Left ventricle myocardium inferior (tissue), 1 donor: ENCODE measurements around the gene CREB3L4. TPM values are rescaled to one million over a fixed set of nuclear protein-coding genes. Genes with fewer than 3 reads are reported as not detected.
A peak's percentile ranks its signal among the peaks of the same experiment; 100 is the strongest.

Source experiments
- DNase-seq: peaks from one replicate; pipeline ENCODE4 v3.0.0-alpha.2; 2020
- H3K27ac ChIP-seq: fragments of 200-600 bp; replicated peaks from 2 replicates; pipeline ENCODE4 v1.8.0; 2021
- H3K27me3 ChIP-seq: fragments of 200-600 bp; 2 replicates; pipeline ENCODE4 v1.8.0; 2021; ENCODE audit warnings: low read depth
- H3K36me3 ChIP-seq: fragments of 200-600 bp; 2 replicates; pipeline ENCODE4 v1.8.0; 2021
- H3K4me1 ChIP-seq: fragments of 200-600 bp; 2 replicates; pipeline ENCODE4 v1.8.0; 2021
- H3K4me3 ChIP-seq: fragments of 200-600 bp; 2 replicates; pipeline ENCODE4 v1.8.0; 2021; ENCODE audit warnings: mild to moderate bottlenecking, moderate library complexity
- H3K9me3 ChIP-seq: fragments of 200-600 bp; replicated peaks from 2 replicates; pipeline ENCODE4 v1.8.0; 2021
- CTCF ChIP-seq: fragments of 200-600 bp; IDR thresholded peaks from 2 replicates; pipeline ENCODE4 v1.8.0; 2021; ENCODE audit warnings: antibody characterized with exemption, mild to moderate bottlenecking, borderline replicate concordance
- intact Hi-C: fragments of 100-400 bp; cut with micrococcal nuclease; formaldehyde crosslinking; loops from one replicate; pipeline ENCODE4 v1.11.0; 2022
- long read RNA-seq: library from polyadenylated mRNA; unstranded; transcript quantifications from one replicate; pipeline ENCODE4 v2.0.0, GENCODE V29; 2021
- total RNA-seq: library from RNA; stranded (reverse); fragmentation: NEBNext Ultra II Directional; extraction: Animal tissue kit (Norgen Biotek cat#: 25700); gene quantifications from one replicate; pipeline ENCODE4 v1.2.1, GENCODE V29; 2021
- donor health status: DM: no; HTN: yes; CAD: no; lungs with severe emphysema.

The CREB3L4 gene, protein sequence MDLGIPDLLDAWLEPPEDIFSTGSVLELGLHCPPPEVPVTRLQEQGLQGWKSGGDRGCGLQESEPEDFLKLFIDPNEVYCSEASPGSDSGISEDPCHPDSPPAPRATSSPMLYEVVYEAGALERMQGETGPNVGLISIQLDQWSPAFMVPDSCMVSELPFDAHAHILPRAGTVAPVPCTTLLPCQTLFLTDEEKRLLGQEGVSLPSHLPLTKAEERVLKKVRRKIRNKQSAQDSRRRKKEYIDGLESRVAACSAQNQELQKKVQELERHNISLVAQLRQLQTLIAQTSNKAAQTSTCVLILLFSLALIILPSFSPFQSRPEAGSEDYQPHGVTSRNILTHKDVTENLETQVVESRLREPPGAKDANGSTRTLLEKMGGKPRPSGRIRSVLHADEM
- total RNA-seq: 4.8 TPM
- long read RNA-seq, partial matches to known transcripts: 0 of 6 reads
- long read RNA-seq, other reads (novel, unspliced or antisense): 5 of 6 reads

GRCh38 chr1:153967107-153967999 lies at the start of gene CREB3L4:
TSS of gene CREB3L4 (plus strand) at chr1:153967902. CDS start at chr1:153968526, 624 bp downstream.
- intact Hi-C loops: no loop called here
- peaks cover 51% of the 10 kb centered on the region for H3K4me1 ChIP-seq
- no peaks in the 10 kb centered on the region for H3K36me3 ChIP-seq
- no peaks in the 10 kb centered on the region for H3K9me3 ChIP-seq
- peak within 1 kb of the TSS; percentile 72 for H3K4me3 ChIP-seq
- peak within 1 kb of the TSS; percentile 96 for H3K27ac ChIP-seq
- peak; percentile 93 for DNase-seq
- peak; percentile 56 for TF ChIP-seq CTCF
- H3K27me3 ChIP-seq: no peaks in the 10 kb centered on the region

- Histone ChIP-seq H3K4me3 (peak overlapping the region; percentile 91), H3K9me3 (no peaks in the 10 kb centered on the region), H3K36me3 (peaks cover 13% of the 10 kb centered on the region), H3K27me3 (no peaks in the 10 kb centered on the region), H3K27ac (peak overlapping the region; percentile 93), H3K4me1 (peaks cover 73% of the 10 kb centered on the region)
- DNase-seq: no peak
- intact Hi-C loops: no loop called here
- TF ChIP-seq CTCF: no peak
Measured at GRCh38 chr1:153919876-153920852, 47.5 kb upstream of the CREB3L4 start.

DNA sequence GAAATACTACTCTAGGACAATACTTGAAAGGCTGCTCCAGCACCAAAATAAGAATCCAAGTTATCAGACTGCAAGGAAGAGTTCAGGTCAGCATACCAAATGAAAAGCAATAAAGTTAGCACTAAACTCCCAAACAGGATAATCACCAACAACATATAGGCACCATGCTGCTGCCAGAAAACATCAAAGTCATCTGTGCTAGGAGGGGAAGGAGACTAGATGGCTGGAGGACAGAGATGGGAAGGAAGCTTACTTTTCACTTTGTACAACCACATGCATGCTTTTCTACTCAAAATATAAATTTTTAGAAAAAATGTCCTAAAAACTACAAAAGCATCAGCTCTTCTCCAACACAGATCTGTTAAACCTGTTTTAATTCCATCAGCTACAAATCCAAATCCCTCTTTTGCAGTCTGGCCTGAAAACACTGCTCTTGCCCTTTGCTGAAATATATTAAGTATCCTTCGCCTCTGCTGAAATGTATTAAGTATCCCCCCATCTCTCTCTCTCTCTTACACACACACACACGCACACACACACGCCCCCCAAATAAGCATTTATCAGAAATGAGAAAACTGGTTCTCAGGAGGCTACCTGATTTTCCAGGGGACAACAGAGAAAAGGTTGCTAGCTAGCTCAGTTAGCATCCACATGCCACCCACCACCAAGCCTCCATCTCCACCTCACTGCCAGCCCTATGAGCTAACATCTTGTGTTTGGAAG lies 46.5 kb upstream of the CREB3L4 start:
- H3K4me1 ChIP-seq: peaks cover 68% of the 10 kb centered on the region
- no peak for TF ChIP-seq CTCF
- no peak for DNase-seq
- H3K27me3 ChIP-seq: no peaks in the 10 kb centered on the region
- peaks cover 4% of the 10 kb centered on the region for H3K36me3 ChIP-seq
- no peaks in the 10 kb centered on the region for H3K9me3 ChIP-seq
- H3K27ac ChIP-seq: peak overlapping the region; percentile 93
- H3K4me3 ChIP-seq: peak overlapping the region; percentile 91
- intact Hi-C loops: no loop called here

- Histone ChIP-seq H3K36me3 (peaks cover 4% of the 10 kb centered on the region), H3K9me3 (no peaks in the 10 kb centered on the region), H3K27ac (peak overlapping the region; percentile 93), H3K27me3 (no peaks in the 10 kb centered on the region), H3K4me3 (peak overlapping the region; percentile 91), H3K4me1 (peaks cover 68% of the 10 kb centered on the region)
- no peak for DNase-seq
- intact Hi-C loops: no loop called here
- no peak for TF ChIP-seq CTCF
Measured at GRCh38 chr1:153921803-153922075, 46.0 kb upstream of the CREB3L4 start.
